ENCODE results near the gene SH2D3A.

- TF ChIP-seq CTCF (conservative IDR thresholded peaks at IDR 0.05 in 1 of 2, IDR thresholded peaks at IDR 0.05 in 1 of 2; ENCODE audit: low read depth in 1 of 2, low read length in 2 of 2) (no peak), EZH2 (IDR thresholded peaks at IDR 0.05; ENCODE audit: low read length, missing control alignments) (no peak)
Measured at GRCh38 chr19:6750062-6750461, 17.2 kb downstream of the SH2D3A start.

Measured in fibroblast of lung (primary cell).